B cell (primary cell): Measurements from ENCODE around the gene AGAP1. TPM values are rescaled to one million over a fixed set of nuclear protein-coding genes. Genes with fewer than 3 reads are reported as not detected.

Experiments
- ATAC-seq: fragments of 200-7000 bp; cut with Tn5 transposase; one replicate; pipeline ENCODE4 v1.10.0; 2021; ENCODE audit warnings: low read depth, mild to moderate bottlenecking, moderate number of reproducible peaks, moderate library complexity
- CTCF ChIA-PET: fragments of 350-600 bp; sonication (Branson Sonifier 250); formaldehyde crosslinking; loops from one replicate; lab custom pipeline; 2021; ENCODE audit warnings: antibody characterized with exemption, inconsistent platforms; lab: Charles Lee
- POLR2A ChIA-PET: fragments of 350-600 bp; sonication (Branson Sonifier 250); formaldehyde crosslinking; loops from one replicate; lab custom pipeline; 2021; ENCODE audit warnings: antibody characterized with exemption; lab: Charles Lee
- DNase-seq: peaks from one replicate; pipeline ENCODE4 v3.0.0; 2013
- H2AFZ ChIP-seq: 2 replicates; pipeline ENCODE4 v1.6.1; 2012; ENCODE audit warnings: mild to moderate bottlenecking, low read depth, low read length; ENCODE audit not compliant: insufficient read depth, poor library complexity, severe bottlenecking
- H3K27ac ChIP-seq, 2 donors: 1 replicate in 1 of 2; 2 replicates in 1 of 2; pipeline ENCODE4 v1.5.1; 2012 to 2013; ENCODE audit warnings: low read length in 2 of 2, mild to moderate bottlenecking in 2 of 2, moderate library complexity in 1 of 2
- H3K27me3 ChIP-seq, 4 experiments: fragments of 200-600 bp in 1 of 4; sonication (generic) in 1 of 4; replicated peaks in 1 of 4; 1 replicate in 2 of 4; 2 replicates in 2 of 4; pipeline versions ENCODE4 v1.6.1 to v1.7.0; 2013 to 2016; ENCODE audit warnings: low read length in 3 of 4, mild to moderate bottlenecking in 2 of 4, mixed read lengths in 1 of 4, moderate library complexity in 1 of 4; ENCODE audit not compliant: insufficient read depth in 4 of 4, control insufficient read depth in 3 of 4; ENCODE audit errors: control extremely low read depth in 1 of 4
- H3K36me3 ChIP-seq, 2 experiments: replicated peaks in 1 of 2; 1 replicate in 1 of 2; 2 replicates in 1 of 2; pipeline versions ENCODE4 v1.6.1 to v1.7.1; 2013; ENCODE audit warnings: low read length in 1 of 2; ENCODE audit not compliant: insufficient read depth in 2 of 2, control insufficient read depth in 1 of 2; ENCODE audit errors: control extremely low read depth in 1 of 2, extremely low read depth in 1 of 2
- H3K4me1 ChIP-seq, 2 donors: fragments of 200-600 bp in 1 of 2; sonication (generic) in 1 of 2; 1 replicate in 1 of 2; 2 replicates in 1 of 2; pipeline versions ENCODE4 v1.5.1 to v1.6.1; 2013 to 2017; ENCODE audit warnings: low read length in 2 of 2; ENCODE audit not compliant: control insufficient read depth in 2 of 2, insufficient read depth in 2 of 2
- H3K4me2 ChIP-seq: replicated peaks from 2 replicates; pipeline ENCODE3; 2012; ENCODE audit warnings: mild to moderate bottlenecking, low read depth, low read length; ENCODE audit not compliant: poor library complexity, severe bottlenecking
- H3K4me3 ChIP-seq, 5 experiments: fragments of 200-600 bp in 1 of 5; sonication (generic) in 1 of 5; 1 replicate in 3 of 5; 2 replicates in 2 of 5; pipeline versions ENCODE4 v1.5.1 to v1.7.0; 2011 to 2016; ENCODE audit warnings: low read length in 4 of 5, mild to moderate bottlenecking in 4 of 5, low read depth in 2 of 5, control low read depth in 1 of 5, moderate library complexity in 1 of 5; ENCODE audit not compliant: insufficient read depth in 1 of 5; ENCODE audit errors: control extremely low read depth in 1 of 5, extremely low read depth in 1 of 5
- H3K79me2 ChIP-seq: fragments of 200-600 bp; sonication (generic); one replicate; pipeline ENCODE4 v1.6.0; 2016; ENCODE audit warnings: low read length; ENCODE audit not compliant: control insufficient read depth, insufficient read depth
- H3K9ac ChIP-seq: fragments of 200-600 bp; sonication (generic); 2 replicates; pipeline ENCODE4 v1.6.1; 2017; ENCODE audit warnings: mild to moderate bottlenecking, low read length, moderate library complexity
- H3K9me3 ChIP-seq, 3 donors: one replicate each; pipeline versions ENCODE4 v1.6.1 to v1.7.1; 2013; ENCODE audit warnings: low read length in 2 of 3; ENCODE audit not compliant: control insufficient read depth in 2 of 3, insufficient read depth in 1 of 3; ENCODE audit errors: control extremely low read depth in 1 of 3
- H4K20me1 ChIP-seq: 2 replicates; pipeline ENCODE4 v1.6.0; 2012; ENCODE audit warnings: mild to moderate bottlenecking, low read length; ENCODE audit not compliant: insufficient read depth, control insufficient read depth, poor library complexity, severe bottlenecking
- H3K27ac Mint-ChIP-seq: one replicate; pipeline ENCODE4 v1.8.0; 2021; ENCODE audit warnings: mixed read lengths
- H3K27me3 Mint-ChIP-seq: one replicate; pipeline ENCODE4 v1.8.0; 2021; ENCODE audit warnings: mixed read lengths
- H3K4me1 Mint-ChIP-seq: one replicate; pipeline ENCODE4 v1.8.0; 2021; ENCODE audit warnings: mixed read lengths
- H3K4me3 Mint-ChIP-seq: one replicate; pipeline ENCODE4 v1.8.0; 2021; ENCODE audit warnings: mixed read lengths
- H3K9me3 Mint-ChIP-seq: one replicate; pipeline ENCODE4 v1.8.0; 2022; ENCODE audit warnings: mixed read lengths; ENCODE audit not compliant: insufficient read depth
- EZH2 ChIP-seq: IDR thresholded peaks from 2 replicates; pipeline ENCODE4 v1.6.1; 2012; ENCODE audit warnings: borderline replicate concordance, low read depth, mild to moderate bottlenecking, moderate library complexity, low read length; ENCODE audit not compliant: insufficient read depth, poor library complexity, severe bottlenecking
- WGBS: methylation state at CpG from one replicate; pipeline ENCODE4 v1.1.5; 2013; ENCODE audit warnings: missing lambda C conversion rate; ENCODE audit not compliant: insufficient coverage; 5-methylcytosine and 5-hydroxymethylcytosine counted together
- intact Hi-C: fragments of 100-400 bp; cut with micrococcal nuclease; formaldehyde crosslinking; loops from one replicate; pipeline ENCODE4 v1.10.0; 2022
- polyA plus RNA-seq: library from polyadenylated mRNA; depleted of rRNA; stranded (reverse); fragments of >200 nt; gene quantifications from 2 replicates; pipeline ENCODE4 v1.2.3, GENCODE V29; 2012
- total RNA-seq, 2 donors: library from RNA; stranded (reverse); fragments of 120-200 nt in 1 of 2; gene quantifications; 1 replicate in 1 of 2; 2 replicates in 1 of 2; pipeline versions ENCODE4 v1.2.3 to v1.2.4, GENCODE V29; 2013 to 2022
- TF ChIP-seq, protein P1 (sequence below): fragments of 200-600 bp; IDR thresholded peaks from one replicate; pipeline ENCODE4 v1.8.0; 2022; ENCODE audit warnings: antibody characterized with exemption, mild to moderate bottlenecking

The AGAP1 gene
- total and polyA plus RNA-seq, 2 donors (not counting 1 experiment from before 2014, with no cell fraction given) = 0.01 TPM; not detected in 1

DNA sequence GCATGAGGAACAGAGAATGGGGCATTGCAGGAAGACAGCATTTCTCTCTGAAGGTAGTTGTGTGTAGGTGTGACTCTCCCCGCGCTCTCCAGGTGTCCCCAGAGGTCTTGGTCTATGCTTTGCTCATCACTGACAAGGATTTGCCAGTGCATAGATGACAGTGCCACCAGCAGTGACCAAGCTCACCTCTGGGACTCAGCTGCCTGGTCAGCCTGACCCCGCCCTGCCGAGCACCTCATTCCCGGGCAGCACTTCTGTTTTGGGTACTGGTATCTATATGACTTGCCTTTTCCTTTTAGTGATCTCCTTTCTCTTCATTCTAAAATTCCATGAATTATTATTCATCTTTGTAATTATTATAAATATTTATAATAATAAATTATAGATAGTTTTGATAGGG is 615.2 kb downstream of the AGAP1 start:
- H2AFZ ChIP-seq = no peak overlapping the region
- DNase-seq (no peak), ATAC-seq (no peak)
- no CpG with 5 or more reads among the region's 5 CpGs for WGBS
- no peaks in the 10 kb centered on the region for H3K4me1 ChIP-seq
- Mint-ChIP-seq H3K4me1 (no peaks in the 10 kb centered on the region), H3K27me3 (peaks cover 10% of the 10 kb centered on the region), H3K4me3 (no peak overlapping the region), H3K9me3 (no peaks in the 10 kb centered on the region), H3K27ac (no peak overlapping the region)
- H3K27me3 ChIP-seq = peaks cover 0 to 4% (median 0%) of the 10 kb centered on the region in 4 experiments
- no peaks in the 10 kb centered on the region for H4K20me1 ChIP-seq
- no peak overlapping the region for H3K9ac ChIP-seq
- no peak for TF ChIP-seq EZH2
- TF ChIP-seq, protein P1, sequence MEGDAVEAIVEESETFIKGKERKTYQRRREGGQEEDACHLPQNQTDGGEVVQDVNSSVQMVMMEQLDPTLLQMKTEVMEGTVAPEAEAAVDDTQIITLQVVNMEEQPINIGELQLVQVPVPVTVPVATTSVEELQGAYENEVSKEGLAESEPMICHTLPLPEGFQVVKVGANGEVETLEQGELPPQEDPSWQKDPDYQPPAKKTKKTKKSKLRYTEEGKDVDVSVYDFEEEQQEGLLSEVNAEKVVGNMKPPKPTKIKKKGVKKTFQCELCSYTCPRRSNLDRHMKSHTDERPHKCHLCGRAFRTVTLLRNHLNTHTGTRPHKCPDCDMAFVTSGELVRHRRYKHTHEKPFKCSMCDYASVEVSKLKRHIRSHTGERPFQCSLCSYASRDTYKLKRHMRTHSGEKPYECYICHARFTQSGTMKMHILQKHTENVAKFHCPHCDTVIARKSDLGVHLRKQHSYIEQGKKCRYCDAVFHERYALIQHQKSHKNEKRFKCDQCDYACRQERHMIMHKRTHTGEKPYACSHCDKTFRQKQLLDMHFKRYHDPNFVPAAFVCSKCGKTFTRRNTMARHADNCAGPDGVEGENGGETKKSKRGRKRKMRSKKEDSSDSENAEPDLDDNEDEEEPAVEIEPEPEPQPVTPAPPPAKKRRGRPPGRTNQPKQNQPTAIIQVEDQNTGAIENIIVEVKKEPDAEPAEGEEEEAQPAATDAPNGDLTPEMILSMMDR = no peak
- intact Hi-C loops = no loop called here
- H3K27ac ChIP-seq = no peak overlapping the region
- no peak overlapping the region for H3K4me3 ChIP-seq
- peaks cover 0 to 28% (median 0%) of the 10 kb centered on the region in 3 donors for H3K9me3 ChIP-seq
- POLR2A ChIA-PET = no interaction called here
- no peak overlapping the region for H3K4me2 ChIP-seq
- no peaks in the 10 kb centered on the region for H3K79me2 ChIP-seq
- no peaks in the 10 kb centered on the region for H3K36me3 ChIP-seq
- CTCF ChIA-PET = no interaction called here

DNA sequence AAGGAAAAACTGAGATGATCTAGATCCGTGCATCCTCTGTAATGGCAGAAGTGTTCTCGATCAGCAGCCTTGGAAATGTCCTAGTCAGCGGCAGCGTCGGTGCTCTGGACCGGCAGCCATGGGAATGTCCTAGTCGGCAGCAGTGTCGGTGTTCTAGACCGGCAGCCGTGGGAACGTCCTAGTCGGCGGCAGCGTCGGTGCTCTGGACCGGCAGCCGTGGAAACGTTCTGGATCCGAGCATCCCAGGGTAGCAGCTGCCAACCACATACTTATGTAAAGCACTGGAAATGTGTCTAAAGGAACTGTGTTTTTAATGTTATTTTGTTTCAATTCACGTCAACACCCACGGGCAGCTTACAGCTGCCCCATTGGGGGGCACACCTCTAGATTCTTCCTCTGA is 615.6 kb downstream of the AGAP1 start:
- DNase-seq (no peak), ATAC-seq (no peak)
- Histone ChIP-seq H4K20me1 (no peaks in the 10 kb centered on the region), H3K9ac (no peak overlapping the region), H3K9me3 (peaks cover 0 to 28% (median 0%) of the 10 kb centered on the region in 3 donors), H3K36me3 (no peaks in the 10 kb centered on the region), H3K27ac (no peak overlapping the region), H3K79me2 (no peaks in the 10 kb centered on the region), H3K4me2 (no peak overlapping the region), H2AFZ (no peak overlapping the region), H3K27me3 (peaks cover 0 to 4% (median 0%) of the 10 kb centered on the region in 4 experiments), H3K4me3 (no peak overlapping the region), H3K4me1 (no peaks in the 10 kb centered on the region)
- TF ChIP-seq EZH2 = no peak
- TF ChIP-seq, protein P1 = no peak
- ChIA-PET CTCF (no interaction called here), POLR2A (no interaction called here)
- Mint-ChIP-seq H3K27me3 (peaks cover 10% of the 10 kb centered on the region), H3K9me3 (no peaks in the 10 kb centered on the region), H3K4me3 (no peak overlapping the region), H3K27ac (no peak overlapping the region), H3K4me1 (no peaks in the 10 kb centered on the region)
- intact Hi-C loops = no loop called here
- 92% methylated on average over 15 of the region's 21 CpGs for WGBS
